GM21723 (cell line): ENCODE measurements around the gene SLC19A1.

Source experiments
- ATAC-seq: cut with Tn5 transposase; IDR thresholded peaks from one replicate; pipeline ENCODE4 v1.9.1; 2021; ENCODE audit warnings: mild to moderate bottlenecking, moderate library complexity; ENCODE audit not compliant: unreplicated experiment

Gene SLC19A1

DNA sequence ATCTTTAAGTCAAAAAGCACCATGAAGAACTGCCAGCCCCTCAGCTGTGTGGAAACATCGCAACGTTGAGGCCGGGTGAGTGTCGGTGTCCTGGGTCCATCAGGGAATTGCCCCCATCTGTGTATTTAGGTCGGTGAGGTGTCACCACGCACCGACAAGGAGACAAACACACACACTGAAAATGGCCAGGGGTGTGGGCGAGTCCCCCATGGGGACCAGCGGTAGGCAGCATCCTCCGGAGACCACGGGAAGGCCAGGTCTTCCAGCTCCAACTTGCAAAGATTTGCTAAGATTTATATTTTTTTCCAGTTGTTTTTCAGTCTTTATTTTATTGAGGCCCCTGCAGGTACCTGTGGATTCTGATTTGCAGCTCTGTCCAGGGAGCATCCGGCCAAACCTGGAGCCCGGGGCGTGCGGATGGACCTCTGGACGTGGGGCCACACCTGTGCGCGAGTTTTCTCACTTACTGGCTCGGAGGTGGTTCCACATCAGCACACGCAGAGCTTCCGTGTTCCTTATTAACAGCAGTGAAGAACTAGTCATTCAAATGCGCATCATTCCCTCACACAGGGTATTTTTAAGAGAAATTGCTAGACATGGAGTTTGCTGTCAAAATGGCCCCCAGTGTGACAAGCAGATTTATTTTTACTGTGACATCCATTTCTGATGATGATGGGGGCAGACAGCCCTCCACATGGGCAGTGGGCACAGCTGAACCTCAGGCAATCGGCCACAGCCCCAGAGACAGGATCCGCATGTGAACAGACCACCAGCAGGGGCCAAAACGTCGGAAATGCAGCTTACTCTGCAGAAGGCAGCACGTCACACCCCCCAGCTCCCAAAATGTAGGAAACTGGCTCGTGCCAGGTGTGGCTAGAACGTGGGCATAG, 17.2 kb upstream of the SLC19A1 start:
- ATAC-seq = no peak

- no peak for ATAC-seq
These were observed 15.9 kb upstream of the SLC19A1 start for GRCh38 chr21:45558044-45558721.

DNA sequence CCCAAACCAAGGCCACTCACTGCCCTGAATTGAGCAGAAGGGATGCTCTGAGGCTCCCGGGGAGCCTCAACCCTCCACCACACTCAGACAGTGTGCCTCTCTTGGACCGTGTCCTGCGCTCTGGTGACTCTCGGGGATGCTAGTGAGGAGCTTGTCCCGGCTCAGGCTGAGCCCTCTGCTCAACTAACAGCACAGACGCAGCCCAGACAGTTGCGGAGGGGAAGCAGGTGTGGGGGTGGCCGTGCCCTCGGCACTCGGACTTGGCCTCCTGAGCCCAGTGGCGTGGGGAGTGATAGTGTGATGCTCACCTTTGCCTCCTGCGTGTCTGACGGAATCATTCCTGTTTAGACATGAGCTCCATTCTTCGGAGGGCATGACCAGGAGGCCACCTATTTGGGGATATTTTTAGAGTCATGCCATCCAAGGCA, 15.4 kb upstream of the SLC19A1 start:
- ATAC-seq = no peak

- ATAC-seq = no peak
These were observed 14.7 kb upstream of the SLC19A1 start for GRCh38 chr21:45556645-45557615.

- no peak for ATAC-seq
These were observed 14.0 kb upstream of the SLC19A1 start for GRCh38 chr21:45556302-45556644.

DNA sequence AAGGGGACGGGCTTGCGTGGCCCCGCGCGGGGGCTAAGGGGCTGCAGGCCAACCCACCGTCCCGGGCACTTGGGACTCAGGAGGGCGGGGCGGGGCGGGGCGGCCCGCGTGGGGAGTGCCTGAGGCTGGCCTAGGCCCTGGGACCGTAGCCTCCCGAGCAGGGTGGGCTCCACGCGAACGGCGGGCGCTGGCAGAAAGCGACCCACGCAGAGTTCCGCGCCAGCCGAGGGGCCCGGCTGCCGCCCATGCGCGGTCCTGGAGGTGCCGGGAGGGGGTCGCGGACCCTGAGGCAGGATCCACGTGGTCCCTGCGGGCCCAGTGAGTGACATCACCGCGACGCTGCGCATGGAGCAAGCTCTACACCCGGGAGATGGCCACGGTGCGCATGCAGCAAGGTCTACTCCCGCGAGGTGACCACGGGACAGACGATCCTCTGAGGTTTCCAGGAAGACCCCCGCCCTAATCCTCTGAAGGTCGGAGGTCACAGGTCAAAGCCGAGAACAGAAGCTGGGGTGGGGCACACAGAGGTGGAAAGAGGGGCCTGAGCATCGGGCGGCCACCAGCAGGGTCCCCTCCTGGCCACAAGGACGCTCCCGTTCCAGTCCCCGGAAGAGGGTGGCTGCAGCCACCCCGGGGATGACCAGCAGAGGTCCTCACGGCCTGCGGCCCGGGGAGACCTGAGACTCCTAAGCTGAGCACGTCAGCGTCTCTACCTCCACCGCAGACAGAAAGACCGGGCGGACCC, 13.5 kb upstream of the SLC19A1 start:
- ATAC-seq = no peak

- ATAC-seq = no peak
These were observed 13.0 kb upstream of the SLC19A1 start for GRCh38 chr21:45555251-45555556.

- ATAC-seq = peak; percentile 45
These were observed 12.4 kb upstream of the SLC19A1 start for GRCh38 chr21:45554477-45555175.

GRCh38 chr21:45552696-45553391, 10.6 kb upstream of the SLC19A1 start:
- no peak for ATAC-seq

DNA sequence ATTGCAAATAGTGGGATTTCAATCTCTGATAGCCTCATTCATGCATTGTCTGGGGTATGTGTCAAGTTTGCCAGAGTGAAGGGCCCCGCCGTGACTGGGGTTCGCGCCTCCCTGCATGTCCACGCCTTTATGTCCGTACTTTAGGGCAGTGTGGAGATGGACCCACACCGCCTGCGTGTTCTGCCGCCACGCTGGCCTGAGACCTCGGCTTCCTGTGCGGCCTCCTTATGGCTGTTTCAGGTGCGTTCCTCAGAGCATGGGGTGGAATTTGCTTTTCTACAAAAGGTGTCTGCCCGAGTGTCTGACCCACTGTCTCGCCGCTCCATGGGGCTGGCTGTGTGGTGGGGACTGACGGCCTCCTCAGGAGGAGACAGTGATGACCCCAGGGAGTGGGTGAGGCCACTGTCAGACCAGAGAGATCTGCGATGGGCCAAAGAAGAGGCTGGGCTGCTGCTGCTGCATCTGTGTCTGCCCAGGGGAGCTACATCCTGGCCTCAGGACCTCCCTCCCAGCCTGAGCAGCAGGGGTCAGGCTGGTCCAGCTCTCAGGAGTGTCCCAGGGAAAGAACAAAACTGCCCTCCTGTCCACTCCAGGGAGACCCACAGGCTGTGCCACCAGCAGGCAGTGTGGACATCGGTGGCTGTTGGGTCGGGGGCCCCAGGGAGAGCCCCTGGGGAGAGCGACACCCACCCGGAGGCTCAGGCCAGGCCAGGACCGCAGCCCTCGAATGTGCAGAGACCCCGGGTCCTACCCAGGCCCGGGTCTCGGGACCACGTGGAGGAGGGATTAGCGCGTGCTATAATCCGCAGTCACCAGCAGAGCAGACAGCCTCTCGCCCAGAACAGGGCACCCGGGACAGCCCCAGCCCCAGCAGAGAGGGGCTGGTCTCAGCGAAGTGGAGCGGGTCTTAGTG, 9.8 kb upstream of the SLC19A1 start:
- ATAC-seq = no peak

DNA sequence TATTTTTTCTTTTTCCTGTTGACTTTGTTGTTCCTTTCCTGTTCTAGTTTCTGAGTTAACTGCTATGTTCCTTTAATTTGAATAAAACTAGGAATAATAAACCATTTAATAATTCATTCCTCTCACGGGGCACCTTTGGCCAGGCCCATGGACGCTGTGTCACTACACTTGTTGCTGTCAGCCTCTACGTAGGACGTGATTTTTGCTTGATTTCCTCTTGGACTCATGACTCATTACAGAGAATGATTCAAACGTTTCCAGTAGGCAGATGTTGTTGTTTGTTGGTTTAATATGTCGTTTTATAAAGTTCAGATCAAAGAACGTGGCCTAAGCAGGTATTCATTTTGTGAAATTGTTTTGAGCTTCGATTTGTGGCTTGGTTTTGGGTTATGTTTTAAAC, 9.1 kb upstream of the SLC19A1 start:
- ATAC-seq = no peak

DNA sequence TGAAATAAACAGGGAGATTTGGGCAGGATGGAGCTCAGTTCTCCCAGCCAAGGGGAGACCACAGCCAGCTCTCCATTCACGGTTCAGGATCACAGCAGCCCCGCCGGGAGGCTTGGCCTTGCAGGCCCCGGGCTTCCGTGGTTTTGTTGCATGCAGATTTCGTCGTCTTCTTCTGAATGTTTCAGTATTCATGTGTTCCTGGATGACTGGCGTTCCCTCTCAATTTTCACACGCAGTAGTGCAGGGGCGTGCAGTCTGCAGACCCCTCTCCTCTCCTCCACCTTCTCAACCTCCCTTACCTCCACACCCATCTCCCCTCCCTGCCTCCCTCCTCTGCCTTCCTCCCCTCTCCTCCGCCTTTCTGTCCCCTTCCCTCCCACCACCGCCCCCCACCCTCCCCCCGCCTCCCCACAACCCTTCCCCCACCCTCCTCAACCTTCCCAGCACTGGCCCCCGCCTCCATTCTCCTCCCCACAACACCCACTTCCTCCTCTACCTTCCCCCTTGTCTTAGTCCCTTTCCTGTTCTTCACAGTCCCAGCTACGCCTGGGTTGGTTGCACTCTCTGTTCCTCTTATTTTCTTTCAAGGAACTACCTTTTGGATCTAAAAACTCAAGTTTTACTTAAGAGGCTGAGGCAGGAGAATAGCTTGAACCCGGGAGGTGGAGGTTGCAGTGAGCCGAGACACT, 8.4 kb upstream of the SLC19A1 start:
- ATAC-seq = peak; percentile 54

- ATAC-seq = no peak
These were observed 7.6 kb upstream of the SLC19A1 start for GRCh38 chr21:45549626-45550463.

- ATAC-seq = no peak
These were observed 6.7 kb upstream of the SLC19A1 start for GRCh38 chr21:45548711-45549491.

DNA sequence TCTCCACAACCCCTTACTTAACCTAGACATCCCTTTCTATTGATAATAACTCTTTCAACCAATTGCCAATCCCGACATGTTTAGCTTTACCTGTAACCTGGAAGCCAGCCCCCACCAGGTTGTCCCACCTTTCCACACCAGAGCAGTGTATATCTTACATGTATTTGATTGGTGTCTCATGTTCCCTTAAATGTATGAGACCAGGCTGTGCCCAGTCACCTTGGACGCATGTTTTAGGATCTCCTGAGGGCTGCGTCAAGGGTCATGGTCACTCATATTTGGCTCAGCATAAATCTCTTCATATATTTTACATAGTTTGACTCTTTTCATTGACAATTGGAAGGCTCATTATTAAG, 5.3 kb upstream of the SLC19A1 start:
- ATAC-seq = no peak
